Esophagus squamous epithelium (tissue), 5 donors: ENCODE data around the gene SEC14L1. TPM values are rescaled to one million over a fixed set of nuclear protein-coding genes. Genes with fewer than 3 reads are reported as not detected.

ENCODE experiments used
- DNase-seq: peaks from one replicate; lab custom pipeline; 2025; lab: John Stamatoyannopoulos, UW
- H3K27ac ChIP-seq, 4 donors: fragments of 200-600 bp; sonication (generic); one replicate each; pipeline ENCODE4 v1.5.1; 2016 to 2019; ENCODE audit warnings: mild to moderate bottlenecking in 1 of 4
- H3K27me3 ChIP-seq, 4 donors: fragments of 200-600 bp; sonication (generic); 1 replicate in 3 of 4; 2 replicates in 1 of 4; pipeline versions ENCODE4 v1.5.1 to v1.6.0; 2017 to 2021; ENCODE audit warnings: antibody characterized with exemption in 1 of 4
- H3K36me3 ChIP-seq, 3 donors: fragments of 200-600 bp; sonication (generic); one replicate each; pipeline ENCODE4 v1.5.1; 2016 to 2019
- H3K4me1 ChIP-seq, 3 donors: fragments of 200-600 bp; sonication (generic); one replicate each; pipeline ENCODE4 v1.5.1; 2017 to 2019
- H3K4me3 ChIP-seq, 4 donors: fragments of 200-600 bp; sonication (generic); 1 replicate in 3 of 4; 2 replicates in 1 of 4; pipeline ENCODE4 v1.5.1; 2016 to 2019; ENCODE audit warnings: mild to moderate bottlenecking in 2 of 4, moderate library complexity in 1 of 4
- H3K9me3 ChIP-seq, 3 donors: fragments of 200-600 bp; sonication (generic); one replicate each; pipeline ENCODE4 v1.5.1; 2016 to 2019
- CTCF ChIP-seq, 6 experiments: fragments of 450-650 bp in 4 of 6; fragments of 200-600 bp in 2 of 6; sonication (generic) in 2 of 6; IDR thresholded peaks; one replicate each; pipeline ENCODE4 v1.5.1; 2016 to 2019; ENCODE audit warnings: antibody characterized with exemption in 6 of 6, mild to moderate bottlenecking in 4 of 6, moderate library complexity in 4 of 6
- POLR2A ChIP-seq, 4 donors: fragments of 450-650 bp; IDR thresholded peaks; one replicate each; pipeline ENCODE4 v1.6.1; 2017; ENCODE audit warnings: antibody characterized with exemption in 4 of 4, mild to moderate bottlenecking in 4 of 4, moderate library complexity in 3 of 4
- WGBS, 2 donors: methylation state at CpG; one replicate each; pipeline ENCODE4 v1.1.5; 2018; 5-methylcytosine and 5-hydroxymethylcytosine counted together
- intact Hi-C: fragments of 100-400 bp; cut with DNase I; formaldehyde crosslinking; loops from one replicate; pipeline ENCODE4 v1.15.0; 2022
- total RNA-seq, 4 donors: library from RNA; depleted of rRNA; stranded (reverse); fragments of >200 nt; gene quantifications; one replicate each; pipeline ENCODE4 v1.1.0, GENCODE V29; 2016
- donor health status: DM: yes; HTN: yes; CAD: no.

SEC14L1 gene
- total RNA-seq, 4 donors from 2014 or later: 27.3 to 39.2 (median 32.8) TPM

DNA sequence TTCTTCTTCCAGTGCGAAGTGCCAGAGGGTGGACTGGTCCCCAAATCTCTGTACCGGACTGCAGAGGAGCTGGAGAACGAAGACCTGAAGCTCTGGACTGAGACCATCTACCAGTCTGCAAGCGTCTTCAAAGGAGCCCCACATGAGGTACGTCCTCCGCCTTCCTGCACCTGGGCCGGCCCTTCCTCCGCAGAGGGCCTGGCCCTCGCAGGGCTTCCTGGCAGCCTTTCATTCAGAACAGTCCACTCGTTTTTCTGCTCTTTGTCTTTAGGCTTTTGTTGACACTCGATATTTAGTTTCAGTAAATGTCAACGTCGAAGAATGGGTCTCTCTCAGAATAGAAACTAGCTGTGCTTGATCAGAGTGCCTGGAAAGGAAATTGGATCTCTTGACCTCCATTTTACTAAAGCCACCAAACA lies 68.6 kb downstream of the SEC14L1 start:
- no peak for DNase-seq
- intact Hi-C loops: no loop called here
- 74 to 82% methylated on average over 11 to 12 of the region's 13 CpGs for WGBS, 2 donors
- H3K36me3 ChIP-seq: peaks cover 29 to 100% (median 58%) of the 10 kb centered on the region in 3 donors
- H3K27me3 ChIP-seq: no peaks in the 10 kb centered on the region
- no peaks in the 10 kb centered on the region for H3K9me3 ChIP-seq
- peak overlapping the region in 3 of 4 donors; percentile 8 to 13 (median 11) for H3K27ac ChIP-seq
- no peak overlapping the region for H3K4me3 ChIP-seq
- no peak for TF ChIP-seq CTCF (IDR thresholded peaks at IDR 0.05)
- no peak for TF ChIP-seq POLR2A (IDR thresholded peaks at IDR 0.05)
- H3K4me1 ChIP-seq: peaks cover 0 to 40% (median 2%) of the 10 kb centered on the region in 3 donors

DNA sequence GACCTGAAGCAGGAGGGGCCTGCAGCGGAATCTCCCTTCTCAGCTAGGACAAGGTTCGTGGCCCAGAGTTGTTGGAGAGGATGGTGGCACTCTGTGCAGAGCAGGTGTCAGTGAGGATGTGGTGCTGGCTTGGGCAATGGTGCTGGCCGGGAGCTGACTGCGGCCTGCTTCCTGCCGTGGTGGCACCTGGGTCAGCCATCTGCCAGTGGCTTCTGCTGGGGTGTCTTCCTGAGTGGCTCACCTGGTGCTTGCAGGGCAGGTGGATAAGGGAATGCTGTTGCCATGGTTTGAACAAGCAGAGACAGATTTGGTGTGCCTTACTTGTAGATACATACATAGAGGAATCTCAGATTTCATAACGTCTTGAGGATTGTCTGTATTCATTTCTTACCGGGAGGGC lies 69.6 kb downstream of the SEC14L1 start:
- WGBS, 2 donors: 14 to 72% methylated on average over 1 to 6 of the region's 7 CpGs
- H3K27me3 ChIP-seq: no peaks in the 10 kb centered on the region

GRCh38 chr17:77210946-77211541 lies 70.3 kb downstream of the SEC14L1 start:
- no peaks in the 10 kb centered on the region for H3K27me3 ChIP-seq
- no peak for DNase-seq
- H3K4me3 ChIP-seq: no peak overlapping the region
- H3K27ac ChIP-seq: no peak overlapping the region
- WGBS, 2 donors: 86 to 88% methylated on average over 13 to 15 of the region's 22 CpGs
- no peaks in the 10 kb centered on the region for H3K9me3 ChIP-seq
- TF ChIP-seq CTCF (IDR thresholded peaks at IDR 0.05): no peak
- no peak for TF ChIP-seq POLR2A (IDR thresholded peaks at IDR 0.05)
- peaks cover 28 to 99% (median 59%) of the 10 kb centered on the region in 3 donors for H3K36me3 ChIP-seq
- H3K4me1 ChIP-seq: peaks cover 0 to 36% (median 2%) of the 10 kb centered on the region in 3 donors
- intact Hi-C loops: no loop called here

More for the DNA sequence above, 69.6 kb downstream of the SEC14L1 start:
- intact Hi-C loops: no loop called here
- Histone ChIP-seq H3K27ac (no peak overlapping the region), H3K9me3 (no peaks in the 10 kb centered on the region), H3K4me1 (peaks cover 0 to 40% (median 2%) of the 10 kb centered on the region in 3 donors), H3K36me3 (peaks cover 28 to 100% (median 63%) of the 10 kb centered on the region in 3 donors), H3K4me3 (no peak overlapping the region)
- DNase-seq: no peak
- TF ChIP-seq POLR2A (IDR thresholded peaks at IDR 0.05) (no peak), CTCF (IDR thresholded peaks at IDR 0.05) (no peak)

DNA sequence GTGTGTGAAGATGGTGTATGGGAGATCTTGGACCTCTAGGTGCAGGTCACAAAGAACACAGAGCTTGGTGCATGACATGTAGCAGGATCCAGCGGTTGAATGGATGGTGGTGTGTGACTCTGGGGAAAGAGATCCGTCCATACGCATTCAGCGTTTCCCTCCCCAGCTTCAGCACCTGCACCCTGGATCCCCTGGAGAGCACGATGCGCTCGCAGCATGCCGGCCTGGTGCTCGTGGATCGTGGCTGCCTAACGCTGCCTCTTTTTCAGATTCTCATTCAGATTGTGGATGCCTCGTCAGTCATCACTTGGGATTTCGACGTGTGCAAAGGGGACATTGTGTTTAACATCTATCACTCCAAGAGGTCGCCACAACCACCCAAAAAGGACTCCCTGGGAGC lies 70.9 kb downstream of the SEC14L1 start:
- no peak for DNase-seq
- Histone ChIP-seq H3K27me3 (no peaks in the 10 kb centered on the region), H3K9me3 (no peaks in the 10 kb centered on the region), H3K36me3 (peaks cover 28 to 98% (median 59%) of the 10 kb centered on the region in 3 donors), H3K27ac (peak overlapping the region in 1 of 4 donors; percentile 46), H3K4me1 (peaks cover 0 to 36% (median 0%) of the 10 kb centered on the region in 3 donors), H3K4me3 (no peak overlapping the region)
- intact Hi-C loops: no loop called here
- 95 to 100% methylated on average over 3 to 13 of the region's 15 CpGs for WGBS, 2 donors
- TF ChIP-seq POLR2A (IDR thresholded peaks at IDR 0.05): no peak
- no peak for TF ChIP-seq CTCF (IDR thresholded peaks at IDR 0.05)

- peaks cover 28 to 98% (median 59%) of the 10 kb centered on the region in 3 donors for H3K36me3 ChIP-seq
- H3K4me3 ChIP-seq: no peak overlapping the region
- peaks cover 0 to 36% (median 0%) of the 10 kb centered on the region in 3 donors for H3K4me1 ChIP-seq
- intact Hi-C loops: no loop called here
- 76 to 85% methylated on average over 17 of the region's 21 CpGs for WGBS, 2 donors
- TF ChIP-seq CTCF (IDR thresholded peaks at IDR 0.05): no peak
- TF ChIP-seq POLR2A (IDR thresholded peaks at IDR 0.05): no peak
- no peak for DNase-seq
- peak overlapping the region in 3 of 4 donors; percentile 6 to 60 (median 26) for H3K27ac ChIP-seq
- H3K27me3 ChIP-seq: no peaks in the 10 kb centered on the region
- H3K9me3 ChIP-seq: no peaks in the 10 kb centered on the region
Measured at GRCh38 chr17:77212081-77212832, 71.5 kb downstream of the SEC14L1 start.
